Uterus (tissue), 2 donors: ENCODE data around the gene MALAT1.

Experiments used
- CTCF ChIP-seq, 4 experiments: fragments of 200-600 bp in 2 of 4; fragments of 450-650 bp in 2 of 4; sonication (generic) in 2 of 4; IDR thresholded peaks; one replicate each; pipeline ENCODE4 v1.5.1; 2016 to 2019; ENCODE audit warnings: antibody characterized with exemption in 4 of 4, mild to moderate bottlenecking in 2 of 4, moderate library complexity in 1 of 4
- POLR2A ChIP-seq, 2 donors: fragments of 450-650 bp; IDR thresholded peaks; one replicate each; pipeline ENCODE4 v1.6.1; 2016; ENCODE audit warnings: antibody characterized with exemption in 2 of 2, mild to moderate bottlenecking in 1 of 2, moderate library complexity in 1 of 2

GRCh38 chr11:65553301-65554001 lies 54.6 kb downstream of the MALAT1 start:
- TF ChIP-seq CTCF (IDR thresholded peaks at IDR 0.05) (no peak), POLR2A (IDR thresholded peaks at IDR 0.05) (no peak)
